GM13977 (cell line): ENCODE results near the gene TTC29.
"Not testable (repeated sequence)": the region's sequence is repeated elsewhere in the genome, so short reads cannot be mapped to it uniquely, and the experiment has no call there.

ENCODE experiments used
- DNase-seq: peaks from one replicate; pipeline ENCODE4 v3.0.0; 2012; ENCODE audit warnings: low spot score
- in situ Hi-C: fragments of 300-500 bp; cut with MboI; formaldehyde crosslinking; loops from one replicate; pipeline ENCODE4 v1.12.0; 2022; ENCODE audit warnings: low sequenced_read_pairs, low pct_unique_long_range_greater_than_20kb, mixed read lengths, inconsistent platforms; ENCODE audit not compliant: unreplicated experiment
- TF ChIP-seq, protein P1 (sequence below): IDR thresholded peaks from 2 replicates; pipeline ENCODE4 v1.5.1; 2012; ENCODE audit warnings: mild to moderate bottlenecking, control low read depth; ENCODE audit not compliant: insufficient read depth; ENCODE audit errors: extremely low read depth, missing control alignments

Gene TTC29

DNA sequence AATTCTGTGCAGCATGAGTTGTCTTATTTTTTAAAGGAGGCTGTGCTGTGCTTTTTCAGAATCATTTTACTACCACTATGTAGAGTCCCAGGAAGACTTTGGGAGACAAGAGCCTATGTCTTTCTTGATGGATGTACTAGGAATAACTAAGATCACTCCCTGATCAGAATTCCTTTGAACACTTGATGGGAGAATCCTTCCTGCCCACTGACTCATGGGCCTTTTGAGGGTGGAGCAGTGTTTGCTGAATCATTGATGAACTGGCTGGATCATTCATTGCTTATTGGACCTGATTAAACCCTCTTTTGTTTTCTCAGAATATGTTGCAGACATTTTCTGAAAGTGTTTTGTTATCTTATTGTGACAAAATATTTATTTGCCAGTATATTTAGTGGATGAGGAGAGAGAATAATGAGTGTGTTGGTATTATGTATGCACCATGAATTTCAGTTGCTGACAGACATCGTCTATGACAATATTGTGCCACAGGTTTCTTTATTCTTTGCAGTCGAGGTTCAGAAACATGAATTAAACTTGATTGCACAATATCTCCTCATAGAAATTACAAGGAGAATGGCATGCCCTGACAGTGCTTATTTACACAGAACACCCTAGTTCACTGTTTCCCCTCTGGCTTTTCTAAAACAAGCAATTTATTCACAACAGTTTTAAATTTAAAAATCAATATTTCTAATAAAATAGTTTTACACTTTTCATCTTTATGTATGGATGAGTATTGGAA is 270.7 kb downstream of the TTC29 start:
- no peak for DNase-seq
- TF ChIP-seq, protein P1, sequence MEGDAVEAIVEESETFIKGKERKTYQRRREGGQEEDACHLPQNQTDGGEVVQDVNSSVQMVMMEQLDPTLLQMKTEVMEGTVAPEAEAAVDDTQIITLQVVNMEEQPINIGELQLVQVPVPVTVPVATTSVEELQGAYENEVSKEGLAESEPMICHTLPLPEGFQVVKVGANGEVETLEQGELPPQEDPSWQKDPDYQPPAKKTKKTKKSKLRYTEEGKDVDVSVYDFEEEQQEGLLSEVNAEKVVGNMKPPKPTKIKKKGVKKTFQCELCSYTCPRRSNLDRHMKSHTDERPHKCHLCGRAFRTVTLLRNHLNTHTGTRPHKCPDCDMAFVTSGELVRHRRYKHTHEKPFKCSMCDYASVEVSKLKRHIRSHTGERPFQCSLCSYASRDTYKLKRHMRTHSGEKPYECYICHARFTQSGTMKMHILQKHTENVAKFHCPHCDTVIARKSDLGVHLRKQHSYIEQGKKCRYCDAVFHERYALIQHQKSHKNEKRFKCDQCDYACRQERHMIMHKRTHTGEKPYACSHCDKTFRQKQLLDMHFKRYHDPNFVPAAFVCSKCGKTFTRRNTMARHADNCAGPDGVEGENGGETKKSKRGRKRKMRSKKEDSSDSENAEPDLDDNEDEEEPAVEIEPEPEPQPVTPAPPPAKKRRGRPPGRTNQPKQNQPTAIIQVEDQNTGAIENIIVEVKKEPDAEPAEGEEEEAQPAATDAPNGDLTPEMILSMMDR: no peak
- in situ Hi-C loops: no loop called here

DNA sequence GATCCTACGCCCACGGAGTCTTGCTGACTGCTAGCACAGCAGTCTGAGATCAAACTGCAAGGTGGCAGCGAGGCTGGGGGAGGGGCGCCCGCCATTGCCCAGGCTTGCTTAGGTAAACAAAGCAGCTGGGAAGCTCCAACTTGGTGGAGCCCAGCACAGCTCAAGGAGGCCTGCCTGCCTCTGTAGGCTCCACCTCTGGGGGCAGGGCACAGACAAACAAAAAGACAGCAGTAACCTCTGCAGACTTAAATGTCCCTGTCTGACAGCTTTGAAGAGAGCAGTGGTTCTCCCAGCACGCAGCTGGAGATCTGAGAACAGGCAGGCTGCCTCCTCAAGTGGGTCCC is 281.7 kb downstream of the TTC29 start:
- in situ Hi-C loops, DNase-seq: not testable (repeated sequence)

DNA sequence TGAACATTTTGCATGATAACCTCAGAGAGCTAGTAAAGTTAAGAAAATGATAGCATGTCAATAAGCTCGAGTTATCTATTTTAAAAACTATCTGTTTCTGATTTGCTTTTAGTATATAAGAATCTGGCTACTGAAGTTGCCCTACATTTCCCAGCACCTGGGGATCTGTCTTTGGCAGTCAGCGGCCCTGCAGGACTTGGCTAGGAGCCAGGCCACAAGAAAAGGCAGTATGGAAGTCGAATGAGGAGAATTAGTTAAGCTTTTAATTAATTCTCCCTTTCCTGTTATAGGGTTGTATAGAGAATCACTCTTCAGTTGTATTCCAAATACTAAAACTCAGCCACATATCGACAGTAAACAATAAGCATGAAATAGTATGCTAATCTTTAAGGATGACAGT is 284.3 kb downstream of the TTC29 start:
- in situ Hi-C loops: no loop called here
- TF ChIP-seq, protein P1: no peak

More for the DNA sequence above, 284.3 kb downstream of the TTC29 start:
- DNase-seq: peak; percentile 1
